Measurements from ENCODE around the gene ANKRD61. TPM values are rescaled to one million over a fixed set of nuclear protein-coding genes. Genes with fewer than 3 reads are reported as not detected.
"Not testable (repeated sequence)": the region's sequence is repeated elsewhere in the genome, so short reads cannot be mapped to it uniquely, and the experiment has no call there.

Gene ANKRD61

GRCh38 chr7:6083047-6083446, 51.9 kb downstream of the ANKRD61 start:
- not testable (repeated sequence) for H3K23ac ChIP-seq (ENCODE audit: low read length in 2 of 2); H3K9me3 ChIP-seq (ENCODE audit: control insufficient read depth, low read length); H3K14ac ChIP-seq (ENCODE audit: low read length in 2 of 2); H2BK12ac ChIP-seq (ENCODE audit: low read length in 2 of 2); H3K9ac ChIP-seq (ENCODE audit: low read length); H3K27ac ChIP-seq (ENCODE audit: low read length, poor library complexity, severe bottlenecking); H2BK5ac ChIP-seq (ENCODE audit: low read depth, low read length, poor library complexity, severe bottlenecking); DNase-seq; H3K36me3 ChIP-seq (ENCODE audit: control insufficient read depth in 1 of 2, insufficient read depth in 2 of 2, low read depth in 1 of 2, low read length in 2 of 2); H4K91ac ChIP-seq (ENCODE audit: low read length); H3K27me3 ChIP-seq (ENCODE audit: control insufficient read depth in 1 of 2, insufficient read depth in 1 of 2, low read length in 2 of 2); H2BK120ac ChIP-seq (ENCODE audit: low read depth, low read length); H3K4ac ChIP-seq (ENCODE audit: low read depth in 1 of 2, low read length in 2 of 2); H3K4me3 ChIP-seq (ENCODE audit: insufficient read depth in 1 of 2, low read depth in 1 of 2, low read length in 2 of 2); H2AK5ac ChIP-seq (ENCODE audit: low read length, severe bottlenecking); H3K18ac ChIP-seq (ENCODE audit: low read depth in 1 of 2, low read length in 2 of 2); H2AFZ ChIP-seq (ENCODE audit: low read depth, low read length); H3K79me1 ChIP-seq (replicated peaks; ENCODE audit: low read length, poor library complexity, severe bottlenecking); H3K4me2 ChIP-seq (ENCODE audit: low read length, poor library complexity, severe bottlenecking); H3K4me1 ChIP-seq (ENCODE audit: control insufficient read depth, insufficient read depth, low read depth, low read length); H2BK15ac ChIP-seq (ENCODE audit: low read depth, poor library complexity, severe bottlenecking); H4K8ac ChIP-seq (ENCODE audit: low read length)
- 93% methylated on average over 3 of the region's 6 CpGs for WGBS

Small RNA genes lying within 50 kb of the gene (small RNA-seq; reads per million reads assigned to genes)
- gene RF00019 (ENCODE audit: low read depth) (not detected), gene RNU6-218P (ENCODE audit: low read depth) (not detected), gene SNORA80D (ENCODE audit: low read depth) (not detected)

Measured in mesenchymal stem cell (in vitro differentiated cells and primary cell).